ENCODE results near the gene AGBL5.

GRCh38 chr2:27082773-27083409 is 31.4 kb downstream of the AGBL5 start:
- TF ChIP-seq GATA3 (IDR thresholded peaks at IDR 0.05; ENCODE audit: low read depth, low read length) (no peak), GATA2 (IDR thresholded peaks at IDR 0.05; ENCODE audit: low read depth, low read length) (no peak)
